ENCODE data around the gene GLB1L3. TPM values are rescaled to one million over a fixed set of nuclear protein-coding genes. Genes with fewer than 3 reads are reported as not detected.
"Not testable (repeated sequence)": the region's sequence is repeated elsewhere in the genome, so short reads cannot be mapped to it uniquely, and the experiment has no call there.

The GLB1L3 gene
- total RNA-seq, 3 donors from 2014 or later: 1.0 to 1.6 TPM; not detected in 1

DNA sequence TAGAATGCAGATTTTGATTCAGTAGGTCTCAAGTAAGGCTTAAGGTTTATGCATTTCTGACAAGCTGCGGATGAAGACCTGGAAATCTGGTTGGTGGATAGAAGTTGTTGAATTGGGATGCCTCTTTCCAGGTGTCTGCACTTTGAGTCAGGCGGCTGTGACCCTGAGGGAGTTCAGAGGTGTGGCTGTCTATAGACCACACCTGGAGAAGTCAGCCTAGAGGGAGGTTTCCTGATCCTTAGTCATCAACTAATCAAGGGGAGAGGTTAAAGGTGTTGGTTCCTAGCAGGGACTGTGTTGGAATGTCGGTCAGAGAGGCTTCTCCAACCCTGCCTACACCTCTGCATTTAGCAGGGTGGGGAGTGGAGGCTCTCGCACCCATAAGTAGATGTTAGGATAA, 63.6 kb downstream of the GLB1L3 start:
- H3K9me3 ChIP-seq: no peaks in the 10 kb centered on the region
- no peak overlapping the region for H3K27ac ChIP-seq
- H3K4me3 ChIP-seq: no peak overlapping the region
- intact Hi-C loops (cut with DNase I; ENCODE audit: low total_unique reads): no loop called here
- TF ChIP-seq, protein P1, sequence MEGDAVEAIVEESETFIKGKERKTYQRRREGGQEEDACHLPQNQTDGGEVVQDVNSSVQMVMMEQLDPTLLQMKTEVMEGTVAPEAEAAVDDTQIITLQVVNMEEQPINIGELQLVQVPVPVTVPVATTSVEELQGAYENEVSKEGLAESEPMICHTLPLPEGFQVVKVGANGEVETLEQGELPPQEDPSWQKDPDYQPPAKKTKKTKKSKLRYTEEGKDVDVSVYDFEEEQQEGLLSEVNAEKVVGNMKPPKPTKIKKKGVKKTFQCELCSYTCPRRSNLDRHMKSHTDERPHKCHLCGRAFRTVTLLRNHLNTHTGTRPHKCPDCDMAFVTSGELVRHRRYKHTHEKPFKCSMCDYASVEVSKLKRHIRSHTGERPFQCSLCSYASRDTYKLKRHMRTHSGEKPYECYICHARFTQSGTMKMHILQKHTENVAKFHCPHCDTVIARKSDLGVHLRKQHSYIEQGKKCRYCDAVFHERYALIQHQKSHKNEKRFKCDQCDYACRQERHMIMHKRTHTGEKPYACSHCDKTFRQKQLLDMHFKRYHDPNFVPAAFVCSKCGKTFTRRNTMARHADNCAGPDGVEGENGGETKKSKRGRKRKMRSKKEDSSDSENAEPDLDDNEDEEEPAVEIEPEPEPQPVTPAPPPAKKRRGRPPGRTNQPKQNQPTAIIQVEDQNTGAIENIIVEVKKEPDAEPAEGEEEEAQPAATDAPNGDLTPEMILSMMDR (IDR thresholded peaks at IDR 0.05): no peak
- TF ChIP-seq POLR2AphosphoS5 (IDR thresholded peaks at IDR 0.05): no peak
- no peak for TF ChIP-seq POLR2A (IDR thresholded peaks at IDR 0.05)
- H3K4me1 ChIP-seq: no peaks in the 10 kb centered on the region
- no peaks in the 10 kb centered on the region for H3K36me3 ChIP-seq
- H3K27me3 ChIP-seq: no peaks in the 10 kb centered on the region
- no peak for DNase-seq (ENCODE audit: low spot score in 2 of 2)

DNA sequence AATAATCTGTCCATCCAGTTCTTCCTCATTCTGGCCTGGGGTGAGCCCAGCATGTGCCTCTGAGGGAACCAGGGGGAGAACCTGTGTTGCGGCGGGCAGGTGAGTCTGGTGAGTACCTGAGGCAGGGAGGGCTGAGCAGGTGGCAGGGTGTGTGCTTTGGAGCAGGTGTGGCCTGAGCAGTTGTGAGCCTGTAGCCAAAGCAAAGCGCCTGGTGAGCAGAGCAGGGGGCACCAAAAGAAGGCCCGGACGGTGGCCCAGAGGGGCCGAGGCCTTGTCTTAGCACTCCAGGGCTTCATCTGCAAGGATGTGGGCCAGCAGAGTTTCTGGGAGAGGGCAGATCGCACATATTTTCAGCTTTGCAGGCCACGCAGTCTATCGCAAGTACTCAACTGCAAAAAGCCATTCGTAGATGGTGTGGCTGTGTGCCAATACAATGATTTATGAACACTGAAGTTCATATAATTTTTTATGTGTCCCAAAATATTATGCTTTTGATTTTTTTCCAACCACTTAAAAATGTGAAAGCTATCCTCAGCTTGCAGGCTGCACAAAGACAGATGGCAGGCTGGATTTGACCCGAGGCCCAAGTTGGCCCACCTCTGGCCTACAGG, 64.3 kb downstream of the GLB1L3 start:
- intact Hi-C loops (cut with DNase I; ENCODE audit: low total_unique reads): no loop called here
- H3K27ac ChIP-seq: no peak overlapping the region

DNA sequence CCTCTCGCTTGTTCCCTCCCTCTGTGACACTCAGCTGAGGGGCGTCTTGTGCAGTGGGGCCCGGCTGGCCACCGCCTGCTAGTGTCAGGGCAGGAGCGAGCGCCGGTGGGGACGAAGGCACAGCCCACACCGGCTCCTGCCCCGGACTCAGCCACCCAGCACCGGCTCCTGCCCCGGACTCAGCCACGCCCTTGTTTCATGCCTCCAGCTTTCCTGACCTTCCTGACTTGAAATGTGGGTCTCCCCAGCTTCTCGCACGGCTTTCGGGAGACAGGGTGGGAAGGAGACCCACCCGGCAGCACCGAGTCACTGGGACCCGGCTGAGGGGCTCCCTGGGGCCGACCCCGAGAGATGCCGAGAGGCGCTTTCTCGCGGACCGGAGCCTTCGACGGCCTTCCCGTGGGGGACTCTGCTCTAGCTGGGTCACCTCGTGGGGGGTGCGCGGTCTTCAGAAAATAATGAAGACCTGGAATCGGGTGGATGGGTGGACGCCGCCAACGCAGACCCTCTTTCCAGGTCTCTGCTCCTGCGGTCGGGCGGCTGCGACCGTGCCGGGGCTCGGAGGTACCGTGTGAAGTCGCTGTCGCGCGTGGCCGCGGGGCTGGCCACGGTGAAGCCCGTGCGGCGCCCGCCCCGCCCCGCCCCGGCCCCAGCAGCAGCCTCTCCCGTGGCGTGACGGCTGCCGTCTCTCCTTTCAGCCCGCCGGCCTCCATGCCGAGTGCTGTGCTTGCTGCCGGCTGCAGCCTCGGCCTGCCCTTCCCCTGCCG, 65.8 kb downstream of the GLB1L3 start:
- Histone ChIP-seq H3K27me3 (no peaks in the 10 kb centered on the region), H3K9me3 (no peaks in the 10 kb centered on the region), H3K27ac (no peak overlapping the region), H3K36me3 (no peaks in the 10 kb centered on the region), H3K4me3 (no peak overlapping the region), H3K4me1 (no peaks in the 10 kb centered on the region)
- intact Hi-C loops (cut with DNase I; ENCODE audit: low total_unique reads): no loop called here
- no peak for DNase-seq (ENCODE audit: low spot score in 2 of 2)
- TF ChIP-seq POLR2A (IDR thresholded peaks at IDR 0.05) (no peak), POLR2AphosphoS5 (IDR thresholded peaks at IDR 0.05) (no peak)
- TF ChIP-seq, protein P1 (IDR thresholded peaks at IDR 0.05): no peak

More for the DNA sequence above, 64.3 kb downstream of the GLB1L3 start:
- H3K4me3 ChIP-seq: no peak overlapping the region
- no peak for TF ChIP-seq POLR2AphosphoS5 (IDR thresholded peaks at IDR 0.05)
- TF ChIP-seq, protein P1 (IDR thresholded peaks at IDR 0.05): no peak
- no peak for TF ChIP-seq POLR2A (IDR thresholded peaks at IDR 0.05)
- H3K36me3 ChIP-seq: no peaks in the 10 kb centered on the region
- no peaks in the 10 kb centered on the region for H3K9me3 ChIP-seq
- H3K4me1 ChIP-seq: no peaks in the 10 kb centered on the region
- no peak for DNase-seq (ENCODE audit: low spot score in 2 of 2)
- H3K27me3 ChIP-seq: no peaks in the 10 kb centered on the region

DNA sequence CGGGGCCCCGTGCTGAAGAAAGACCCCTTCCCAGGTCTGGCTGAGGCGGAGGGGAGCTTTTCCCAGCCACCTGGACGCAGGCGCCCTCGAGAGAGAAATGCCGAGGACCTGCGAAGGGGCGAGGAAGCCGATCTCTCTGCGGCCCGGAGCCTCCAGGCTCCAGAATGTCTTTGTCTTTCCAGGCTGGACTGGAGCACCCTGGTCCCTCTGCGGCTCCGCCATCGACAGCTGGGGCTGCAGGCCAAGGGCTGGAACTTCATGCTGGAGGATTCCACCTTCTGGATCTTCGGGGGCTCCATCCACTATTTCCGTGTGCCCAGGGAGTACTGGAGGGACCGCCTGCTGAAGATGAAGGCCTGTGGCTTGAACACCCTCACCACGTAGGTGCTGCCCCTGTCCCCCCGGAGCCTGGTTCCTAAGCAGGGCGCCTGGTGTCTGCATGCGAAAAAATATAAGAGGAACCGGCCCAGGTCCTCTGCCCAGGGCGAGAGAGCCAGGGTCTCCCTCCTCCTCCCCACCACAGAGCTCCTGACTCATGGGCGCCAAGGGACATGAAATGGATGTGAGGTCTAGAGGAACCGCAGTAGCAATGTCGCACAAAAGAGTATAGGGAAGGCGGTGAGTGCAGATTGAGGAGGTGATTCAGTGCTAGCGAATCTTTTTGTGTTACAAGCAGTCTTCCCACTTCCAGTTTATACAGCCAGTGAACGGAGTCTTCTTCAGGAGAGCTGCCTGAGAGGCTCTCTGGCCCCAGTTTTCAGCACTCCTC, 66.6 kb downstream of the GLB1L3 start:
- no peaks in the 10 kb centered on the region for H3K27me3 ChIP-seq
- H3K9me3 ChIP-seq: no peaks in the 10 kb centered on the region
- no peak for DNase-seq (ENCODE audit: low spot score in 2 of 2)
- no peak for TF ChIP-seq POLR2AphosphoS5 (IDR thresholded peaks at IDR 0.05)
- TF ChIP-seq POLR2A (IDR thresholded peaks at IDR 0.05): no peak
- TF ChIP-seq, protein P1 (IDR thresholded peaks at IDR 0.05): no peak
- no peak overlapping the region for H3K27ac ChIP-seq
- H3K4me1 ChIP-seq: no peaks in the 10 kb centered on the region
- no peaks in the 10 kb centered on the region for H3K36me3 ChIP-seq
- intact Hi-C loops (cut with DNase I; ENCODE audit: low total_unique reads): no loop called here
- H3K4me3 ChIP-seq: no peak overlapping the region

- Histone ChIP-seq H3K4me3 (no peak overlapping the region), H3K4me1 (no peaks in the 10 kb centered on the region), H3K27ac (no peak overlapping the region), H3K36me3 (no peaks in the 10 kb centered on the region), H3K9me3 (no peaks in the 10 kb centered on the region), H3K27me3 (no peaks in the 10 kb centered on the region)
- no peak for DNase-seq (ENCODE audit: low spot score in 2 of 2)
- TF ChIP-seq POLR2A (IDR thresholded peaks at IDR 0.05): no peak
- TF ChIP-seq POLR2AphosphoS5 (IDR thresholded peaks at IDR 0.05): no peak
- TF ChIP-seq, protein P1 (IDR thresholded peaks at IDR 0.05): no peak
- intact Hi-C loops (cut with DNase I; ENCODE audit: low total_unique reads): no loop called here
These were observed 67.5 kb downstream of the GLB1L3 start for GRCh38 chr11:134343646-134344045.

- H3K36me3 ChIP-seq; H3K27me3 ChIP-seq; H3K9me3 ChIP-seq; H3K27ac ChIP-seq; H3K4me3 ChIP-seq; DNase-seq (ENCODE audit: low spot score in 2 of 2); intact Hi-C loops (cut with DNase I; ENCODE audit: low total_unique reads); H3K4me1 ChIP-seq: not testable (repeated sequence)
These were observed 68.5 kb downstream of the GLB1L3 start for GRCh38 chr11:134344497-134345236.

Measured in breast epithelium (tissue), 4 donors.